ENCODE measurements around the gene PNISR.
A peak's percentile ranks its signal among the peaks of the same experiment; 100 is the strongest.

Gene PNISR

DNA sequence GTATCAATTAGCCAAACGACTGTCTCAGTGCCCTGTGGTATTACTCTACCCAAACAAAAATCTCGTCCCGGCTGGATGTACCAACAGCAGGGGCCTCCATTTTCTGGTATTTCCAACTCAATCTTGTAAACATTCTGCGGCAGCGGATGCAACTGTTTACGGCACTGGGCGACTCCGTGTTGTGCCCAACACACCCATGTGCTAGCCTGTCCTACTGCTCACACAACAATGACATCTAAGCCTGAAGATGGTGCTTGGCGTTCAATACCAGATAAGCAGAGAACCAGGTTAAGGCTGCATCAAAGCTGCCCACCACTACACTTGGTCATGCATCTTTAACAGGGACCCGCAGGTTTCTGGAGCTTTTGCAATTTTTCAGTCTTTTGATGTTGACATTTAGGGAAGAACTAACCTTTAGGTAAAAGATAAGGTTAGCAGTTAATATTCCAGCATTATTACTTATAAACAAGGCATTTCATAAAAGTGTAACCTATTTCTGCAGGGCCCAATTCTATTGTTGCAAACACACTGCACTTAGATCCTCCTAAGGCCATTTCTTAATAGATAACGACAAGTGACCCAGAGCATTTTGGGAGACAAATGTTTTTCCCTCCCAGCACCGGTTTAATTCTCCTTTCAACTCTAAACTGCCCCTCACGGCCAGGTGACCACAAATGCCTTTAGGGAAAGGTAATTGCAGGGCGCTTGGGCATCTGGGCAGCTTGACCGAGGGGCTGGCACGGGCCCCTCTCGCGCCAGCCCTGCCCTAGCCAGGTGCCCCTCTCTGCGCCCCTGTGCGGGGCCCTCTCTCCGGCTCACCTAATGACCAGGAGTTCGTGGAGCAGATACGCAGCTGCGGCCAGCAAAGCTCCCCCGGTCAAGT lies 76.6 kb downstream of the PNISR start:
- DNase-seq (ENCODE audit: low read depth) = no peak
- TF ChIP-seq, protein P1, sequence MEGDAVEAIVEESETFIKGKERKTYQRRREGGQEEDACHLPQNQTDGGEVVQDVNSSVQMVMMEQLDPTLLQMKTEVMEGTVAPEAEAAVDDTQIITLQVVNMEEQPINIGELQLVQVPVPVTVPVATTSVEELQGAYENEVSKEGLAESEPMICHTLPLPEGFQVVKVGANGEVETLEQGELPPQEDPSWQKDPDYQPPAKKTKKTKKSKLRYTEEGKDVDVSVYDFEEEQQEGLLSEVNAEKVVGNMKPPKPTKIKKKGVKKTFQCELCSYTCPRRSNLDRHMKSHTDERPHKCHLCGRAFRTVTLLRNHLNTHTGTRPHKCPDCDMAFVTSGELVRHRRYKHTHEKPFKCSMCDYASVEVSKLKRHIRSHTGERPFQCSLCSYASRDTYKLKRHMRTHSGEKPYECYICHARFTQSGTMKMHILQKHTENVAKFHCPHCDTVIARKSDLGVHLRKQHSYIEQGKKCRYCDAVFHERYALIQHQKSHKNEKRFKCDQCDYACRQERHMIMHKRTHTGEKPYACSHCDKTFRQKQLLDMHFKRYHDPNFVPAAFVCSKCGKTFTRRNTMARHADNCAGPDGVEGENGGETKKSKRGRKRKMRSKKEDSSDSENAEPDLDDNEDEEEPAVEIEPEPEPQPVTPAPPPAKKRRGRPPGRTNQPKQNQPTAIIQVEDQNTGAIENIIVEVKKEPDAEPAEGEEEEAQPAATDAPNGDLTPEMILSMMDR (IDR thresholded peaks at IDR 0.05; ENCODE audit: low read length, missing control alignments) = no peak
- H3K4me3 ChIP-seq (replicated peaks; ENCODE audit: low read depth, low read length) = peak overlapping the region; percentile 54
